ENCODE data around the gene BICD2.

DNA sequence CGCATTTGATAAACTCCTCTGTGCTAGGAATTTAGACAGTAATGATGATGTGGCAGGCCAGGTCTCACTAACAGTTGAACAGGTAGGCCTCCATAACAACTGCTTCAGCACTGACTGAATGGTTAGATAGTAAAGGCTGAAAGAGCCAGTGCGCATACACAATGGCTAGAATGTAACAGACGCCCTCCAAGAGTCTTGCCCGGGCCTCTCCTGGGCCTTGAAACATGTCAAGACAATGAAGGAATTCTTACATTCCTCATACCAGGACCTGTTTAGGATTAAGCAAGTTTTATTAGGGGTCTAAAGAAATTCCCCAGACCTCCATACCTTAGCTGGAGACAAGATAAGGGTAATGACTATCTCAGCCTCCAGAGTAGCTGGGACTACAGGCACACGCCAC lies 6.7 kb upstream of the BICD2 start:
- no peak for TF ChIP-seq RARB (CRISPR knock-in tag; IDR thresholded peaks at IDR 0.05)
- TF ChIP-seq, protein P1, sequence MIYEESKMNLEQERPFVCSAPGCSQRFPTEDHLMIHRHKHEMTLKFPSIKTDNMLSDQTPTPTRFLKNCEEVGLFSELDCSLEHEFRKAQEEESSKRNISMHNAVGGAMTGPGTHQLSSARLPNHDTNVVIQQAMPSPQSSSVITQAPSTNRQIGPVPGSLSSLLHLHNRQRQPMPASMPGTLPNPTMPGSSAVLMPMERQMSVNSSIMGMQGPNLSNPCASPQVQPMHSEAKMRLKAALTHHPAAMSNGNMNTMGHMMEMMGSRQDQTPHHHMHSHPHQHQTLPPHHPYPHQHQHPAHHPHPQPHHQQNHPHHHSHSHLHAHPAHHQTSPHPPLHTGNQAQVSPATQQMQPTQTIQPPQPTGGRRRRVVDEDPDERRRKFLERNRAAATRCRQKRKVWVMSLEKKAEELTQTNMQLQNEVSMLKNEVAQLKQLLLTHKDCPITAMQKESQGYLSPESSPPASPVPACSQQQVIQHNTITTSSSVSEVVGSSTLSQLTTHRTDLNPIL (CRISPR knock-in tag; IDR thresholded peaks at IDR 0.05; ENCODE audit: low read depth) = no peak
- TF ChIP-seq, protein P2, sequence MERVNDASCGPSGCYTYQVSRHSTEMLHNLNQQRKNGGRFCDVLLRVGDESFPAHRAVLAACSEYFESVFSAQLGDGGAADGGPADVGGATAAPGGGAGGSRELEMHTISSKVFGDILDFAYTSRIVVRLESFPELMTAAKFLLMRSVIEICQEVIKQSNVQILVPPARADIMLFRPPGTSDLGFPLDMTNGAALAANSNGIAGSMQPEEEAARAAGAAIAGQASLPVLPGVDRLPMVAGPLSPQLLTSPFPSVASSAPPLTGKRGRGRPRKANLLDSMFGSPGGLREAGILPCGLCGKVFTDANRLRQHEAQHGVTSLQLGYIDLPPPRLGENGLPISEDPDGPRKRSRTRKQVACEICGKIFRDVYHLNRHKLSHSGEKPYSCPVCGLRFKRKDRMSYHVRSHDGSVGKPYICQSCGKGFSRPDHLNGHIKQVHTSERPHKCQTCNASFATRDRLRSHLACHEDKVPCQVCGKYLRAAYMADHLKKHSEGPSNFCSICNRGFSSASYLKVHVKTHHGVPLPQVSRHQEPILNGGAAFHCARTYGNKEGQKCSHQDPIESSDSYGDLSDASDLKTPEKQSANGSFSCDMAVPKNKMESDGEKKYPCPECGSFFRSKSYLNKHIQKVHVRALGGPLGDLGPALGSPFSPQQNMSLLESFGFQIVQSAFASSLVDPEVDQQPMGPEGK (CRISPR knock-in tag; IDR thresholded peaks at IDR 0.05; ENCODE audit: borderline replicate concordance) = no peak
- TF ChIP-seq ZNF70 (CRISPR knock-in tag; IDR thresholded peaks at IDR 0.05) = no peak
- TF ChIP-seq, protein P3, sequence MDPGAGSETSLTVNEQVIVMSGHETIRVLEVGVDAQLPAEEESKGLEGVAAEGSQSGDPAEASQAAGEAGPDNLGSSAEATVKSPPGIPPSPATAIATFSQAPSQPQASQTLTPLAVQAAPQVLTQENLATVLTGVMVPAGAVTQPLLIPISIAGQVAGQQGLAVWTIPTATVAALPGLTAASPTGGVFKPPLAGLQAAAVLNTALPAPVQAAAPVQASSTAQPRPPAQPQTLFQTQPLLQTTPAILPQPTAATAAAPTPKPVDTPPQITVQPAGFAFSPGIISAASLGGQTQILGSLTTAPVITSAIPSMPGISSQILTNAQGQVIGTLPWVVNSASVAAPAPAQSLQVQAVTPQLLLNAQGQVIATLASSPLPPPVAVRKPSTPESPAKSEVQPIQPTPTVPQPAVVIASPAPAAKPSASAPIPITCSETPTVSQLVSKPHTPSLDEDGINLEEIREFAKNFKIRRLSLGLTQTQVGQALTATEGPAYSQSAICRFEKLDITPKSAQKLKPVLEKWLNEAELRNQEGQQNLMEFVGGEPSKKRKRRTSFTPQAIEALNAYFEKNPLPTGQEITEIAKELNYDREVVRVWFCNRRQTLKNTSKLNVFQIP (CRISPR knock-in tag; IDR thresholded peaks at IDR 0.05; ENCODE audit: borderline replicate concordance, low read depth) = no peak
- no peak for TF ChIP-seq TCF4 (CRISPR knock-in tag; IDR thresholded peaks at IDR 0.05; ENCODE audit: borderline replicate concordance)
- TF ChIP-seq ISL1 (CRISPR knock-in tag; IDR thresholded peaks at IDR 0.05) = no peak
- no peak for TF ChIP-seq ZC3H10 (CRISPR knock-in tag; IDR thresholded peaks at IDR 0.05)
- TF ChIP-seq, protein P4, sequence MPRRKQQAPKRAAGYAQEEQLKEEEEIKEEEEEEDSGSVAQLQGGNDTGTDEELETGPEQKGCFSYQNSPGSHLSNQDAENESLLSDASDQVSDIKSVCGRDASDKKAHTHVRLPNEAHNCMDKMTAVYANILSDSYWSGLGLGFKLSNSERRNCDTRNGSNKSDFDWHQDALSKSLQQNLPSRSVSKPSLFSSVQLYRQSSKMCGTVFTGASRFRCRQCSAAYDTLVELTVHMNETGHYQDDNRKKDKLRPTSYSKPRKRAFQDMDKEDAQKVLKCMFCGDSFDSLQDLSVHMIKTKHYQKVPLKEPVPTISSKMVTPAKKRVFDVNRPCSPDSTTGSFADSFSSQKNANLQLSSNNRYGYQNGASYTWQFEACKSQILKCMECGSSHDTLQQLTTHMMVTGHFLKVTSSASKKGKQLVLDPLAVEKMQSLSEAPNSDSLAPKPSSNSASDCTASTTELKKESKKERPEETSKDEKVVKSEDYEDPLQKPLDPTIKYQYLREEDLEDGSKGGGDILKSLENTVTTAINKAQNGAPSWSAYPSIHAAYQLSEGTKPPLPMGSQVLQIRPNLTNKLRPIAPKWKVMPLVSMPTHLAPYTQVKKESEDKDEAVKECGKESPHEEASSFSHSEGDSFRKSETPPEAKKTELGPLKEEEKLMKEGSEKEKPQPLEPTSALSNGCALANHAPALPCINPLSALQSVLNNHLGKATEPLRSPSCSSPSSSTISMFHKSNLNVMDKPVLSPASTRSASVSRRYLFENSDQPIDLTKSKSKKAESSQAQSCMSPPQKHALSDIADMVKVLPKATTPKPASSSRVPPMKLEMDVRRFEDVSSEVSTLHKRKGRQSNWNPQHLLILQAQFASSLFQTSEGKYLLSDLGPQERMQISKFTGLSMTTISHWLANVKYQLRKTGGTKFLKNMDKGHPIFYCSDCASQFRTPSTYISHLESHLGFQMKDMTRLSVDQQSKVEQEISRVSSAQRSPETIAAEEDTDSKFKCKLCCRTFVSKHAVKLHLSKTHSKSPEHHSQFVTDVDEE (CRISPR knock-in tag; IDR thresholded peaks at IDR 0.05) = no peak
- no peak for TF ChIP-seq PPARA (CRISPR knock-in tag; IDR thresholded peaks at IDR 0.05; ENCODE audit: borderline replicate concordance)
- no peak for TF ChIP-seq ESRRG (CRISPR knock-in tag; IDR thresholded peaks at IDR 0.05)

Data from SK-N-SH treated with all-trans-retinoic acid at 6 μM for 48 hours (cell line).